ENCODE results near the gene HCAR3.

- TF ChIP-seq POLR2AphosphoS5 (IDR thresholded peaks at IDR 0.05; ENCODE audit: borderline replicate concordance, low read depth, low read length) = 0 out of 2 replicates have a peak, but pooled peaks have one; percentile 25
- no peak for TF ChIP-seq EZH2 (IDR thresholded peaks at IDR 0.05)
These were observed 36.7 kb upstream of the HCAR3 start for GRCh38 chr12:122753319-122753650.

Measured in SK-N-MC (cell line).